WTC11 (cell line): Measurements from ENCODE around the gene UBAP1L. TPM values are rescaled to one million over a fixed set of nuclear protein-coding genes. Genes with fewer than 3 reads are reported as not detected.

Source experiments
- ATF3 ChIP-seq: sonication (generic); formaldehyde crosslinking; conservative IDR thresholded peaks from 2 replicates; pipeline ENCODE4 v1.8.1; 2022; ENCODE audit warnings: mild to moderate bottlenecking, missing genetic modification reagents
- ATF6 ChIP-seq: sonication (generic); formaldehyde crosslinking; IDR thresholded peaks from 2 replicates; pipeline ENCODE4 v1.8.1; 2023; ENCODE audit warnings: mild to moderate bottlenecking, missing genetic modification reagents
- CBFB ChIP-seq: sonication (generic); formaldehyde crosslinking; IDR thresholded peaks from 2 replicates; pipeline ENCODE4 v1.8.1; 2022; ENCODE audit warnings: mild to moderate bottlenecking, low read depth, missing genetic modification reagents
- E2F4 ChIP-seq: sonication (generic); formaldehyde crosslinking; IDR thresholded peaks from 2 replicates; pipeline ENCODE4 v1.8.1; 2022; ENCODE audit warnings: low read depth, mild to moderate bottlenecking, moderate library complexity, missing genetic modification reagents, borderline replicate concordance
- EMX1 ChIP-seq: fragments of 250-450 bp; sonication (Bioruptor Pico); IDR thresholded peaks from 2 replicates; pipeline ENCODE4 v1.8.0; 2021; ENCODE audit warnings: mild to moderate bottlenecking
- HMGXB4 ChIP-seq: sonication (generic); formaldehyde crosslinking; IDR thresholded peaks from 2 replicates; pipeline ENCODE4 v1.8.1; 2023; ENCODE audit warnings: mild to moderate bottlenecking, moderate library complexity, missing genetic modification reagents
- JAZF1 ChIP-seq: fragments of 250-450 bp; sonication (Bioruptor Pico); IDR thresholded peaks from 2 replicates; pipeline ENCODE4 v1.9.0; 2021; ENCODE audit warnings: moderate library complexity, mild to moderate bottlenecking, inconsistent platforms
- MLX ChIP-seq: sonication (generic); formaldehyde crosslinking; IDR thresholded peaks from 2 replicates; pipeline ENCODE4 v1.8.1; 2023; ENCODE audit warnings: mild to moderate bottlenecking, missing genetic modification reagents, moderate library complexity
- NFE2L1 ChIP-seq: sonication (generic); formaldehyde crosslinking; IDR thresholded peaks from 2 replicates; pipeline ENCODE4 v1.8.1; 2023; ENCODE audit warnings: missing genetic modification reagents
- NR3C1 ChIP-seq: sonication (generic); formaldehyde crosslinking; conservative IDR thresholded peaks from 2 replicates; pipeline ENCODE4 v1.8.1; 2023; ENCODE audit warnings: low read depth, mild to moderate bottlenecking, missing genetic modification reagents
- PRDM15 ChIP-seq: sonication (generic); formaldehyde crosslinking; IDR thresholded peaks from 2 replicates; pipeline ENCODE4 v1.8.0; 2022; ENCODE audit warnings: missing genetic modification reagents
- PREB ChIP-seq: sonication (generic); formaldehyde crosslinking; IDR thresholded peaks from 2 replicates; pipeline ENCODE4 v1.8.1; 2022; ENCODE audit warnings: mild to moderate bottlenecking, missing genetic modification reagents, moderate library complexity, borderline replicate concordance
- STAT6 ChIP-seq: sonication (generic); formaldehyde crosslinking; conservative IDR thresholded peaks from 2 replicates; pipeline ENCODE4 v1.8.1; 2023; ENCODE audit warnings: mild to moderate bottlenecking, low read depth, missing genetic modification reagents, moderate library complexity
- TP53 ChIP-seq: sonication (generic); formaldehyde crosslinking; IDR thresholded peaks from 2 replicates; pipeline ENCODE4 v1.8.1; 2023; ENCODE audit warnings: mild to moderate bottlenecking, missing genetic modification reagents
- ZBTB21 ChIP-seq: sonication (generic); formaldehyde crosslinking; IDR thresholded peaks from 2 replicates; pipeline ENCODE4 v1.8.1; 2023; ENCODE audit warnings: mild to moderate bottlenecking, missing genetic modification reagents, borderline replicate concordance
- ZNF281 ChIP-seq: sonication (generic); formaldehyde crosslinking; IDR thresholded peaks from 2 replicates; pipeline ENCODE4 v1.8.0; 2023; ENCODE audit warnings: mild to moderate bottlenecking, missing genetic modification reagents
- ZNF512 ChIP-seq: sonication (generic); formaldehyde crosslinking; IDR thresholded peaks from 2 replicates; pipeline ENCODE4 v1.8.1; 2022; ENCODE audit warnings: missing genetic modification reagents, borderline replicate concordance
- ZSCAN18 ChIP-seq: fragments of 250-450 bp; sonication (Bioruptor Pico); IDR thresholded peaks from 2 replicates; pipeline ENCODE4 v2.1.2; 2022; ENCODE audit warnings: mild to moderate bottlenecking, moderate library complexity
- total RNA-seq: library from RNA; stranded (reverse); gene quantifications from 3 replicates; pipeline ENCODE4 v1.2.3, GENCODE V29; 2021

Gene UBAP1L
- total RNA-seq, 1 experiment from 2014 or later, result 2.0 TPM

GRCh38 chr15:65049418-65049840 is 65.6 kb downstream of the UBAP1L start (continued):
- TF ChIP-seq MLX (CRISPR knock-in tag), result no peak
- no peak for TF ChIP-seq CBFB (CRISPR knock-in tag)
- TF ChIP-seq PREB (CRISPR knock-in tag), result no peak
- TF ChIP-seq E2F4, result no peak
- TF ChIP-seq TP53 (CRISPR knock-in tag), result no peak
- no peak for TF ChIP-seq STAT6 (CRISPR knock-in tag)
- no peak for TF ChIP-seq EMX1 (CRISPR knock-in tag)
- TF ChIP-seq ATF6 (CRISPR knock-in tag), result no peak
- TF ChIP-seq HMGXB4 (CRISPR knock-in tag), result no peak
- peak; percentile 82 for TF ChIP-seq PRDM15 (CRISPR knock-in tag)
- no peak for TF ChIP-seq JAZF1 (CRISPR knock-in tag)
- no peak for TF ChIP-seq NR3C1 (CRISPR knock-in tag)
- no peak for TF ChIP-seq ZNF512 (CRISPR knock-in tag)
- no peak for TF ChIP-seq ZNF281 (CRISPR knock-in tag)
- no peak for TF ChIP-seq ZSCAN18 (CRISPR knock-in tag)
- no peak for TF ChIP-seq ATF3 (CRISPR knock-in tag)
- no peak for TF ChIP-seq NFE2L1
- no peak for TF ChIP-seq ZBTB21 (CRISPR knock-in tag)
